Femur (tissue), 1 donor: ENCODE results near the gene B3GNT3.
A peak's percentile ranks its signal among the peaks of the same experiment; 100 is the strongest.

Experiments used
- DNase-seq: peaks from one replicate; pipeline ENCODE4 v3.0.0-alpha.2; 2017

The B3GNT3 gene

GRCh38 chr19:17794731-17795494 lies at the start of gene B3GNT3:
Gene B3GNT3, plus strand, starts transcription at chr19:17795138. Its CDS starts 12,670 bp downstream, at chr19:17807808.
- DNase-seq: peak; percentile 31

DNA sequence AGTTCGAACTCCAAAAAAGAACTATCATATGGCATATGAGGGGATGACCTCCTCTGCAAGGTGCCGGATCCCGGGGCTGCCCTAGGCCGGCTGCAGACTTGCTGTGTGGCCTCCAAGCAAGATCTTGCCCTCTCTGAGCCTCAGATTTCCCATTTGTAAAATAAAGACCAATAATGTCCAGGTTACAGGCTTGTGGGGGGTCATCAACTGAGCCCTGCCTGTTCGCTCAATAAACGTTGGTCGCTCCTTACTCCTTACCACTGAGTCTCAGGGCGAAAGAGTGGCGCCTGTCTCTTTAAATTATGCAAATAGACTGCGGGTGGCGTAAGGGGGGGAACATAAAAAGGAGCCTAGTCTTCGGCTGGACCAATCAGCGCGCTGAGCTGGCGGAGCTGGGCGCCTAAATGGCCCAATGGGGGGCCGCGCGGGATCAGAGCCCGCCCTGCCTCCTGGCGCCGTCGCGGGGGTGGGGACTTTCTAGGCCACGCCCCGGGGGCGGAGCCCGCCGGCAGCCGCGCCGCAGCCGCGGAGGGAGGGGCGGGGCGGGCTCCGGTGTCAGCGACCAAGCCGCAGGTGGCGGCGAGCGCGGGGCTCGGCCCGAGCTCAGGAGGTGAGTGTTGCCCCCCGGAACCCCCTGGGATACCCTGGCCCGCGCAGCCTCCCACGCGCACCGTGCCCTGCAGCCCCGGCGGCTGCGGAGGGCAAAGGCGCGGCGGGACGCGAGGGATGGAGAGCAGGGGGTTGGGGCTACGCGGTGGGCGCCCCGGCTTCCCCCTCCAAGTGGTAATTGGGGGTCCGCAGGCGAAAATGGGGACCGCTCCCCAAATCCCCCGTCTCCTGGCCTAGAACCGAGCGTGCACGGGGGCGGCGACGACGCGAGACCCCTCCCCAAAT lies 47.5 kb upstream of the B3GNT3 start:
- DNase-seq: peak; percentile 94

- DNase-seq: no peak
Observed at GRCh38 chr19:17748884-17749638, 45.9 kb upstream of the B3GNT3 start.

- DNase-seq: no peak
Observed at GRCh38 chr19:17749912-17750317, 45.0 kb upstream of the B3GNT3 start.

DNA sequence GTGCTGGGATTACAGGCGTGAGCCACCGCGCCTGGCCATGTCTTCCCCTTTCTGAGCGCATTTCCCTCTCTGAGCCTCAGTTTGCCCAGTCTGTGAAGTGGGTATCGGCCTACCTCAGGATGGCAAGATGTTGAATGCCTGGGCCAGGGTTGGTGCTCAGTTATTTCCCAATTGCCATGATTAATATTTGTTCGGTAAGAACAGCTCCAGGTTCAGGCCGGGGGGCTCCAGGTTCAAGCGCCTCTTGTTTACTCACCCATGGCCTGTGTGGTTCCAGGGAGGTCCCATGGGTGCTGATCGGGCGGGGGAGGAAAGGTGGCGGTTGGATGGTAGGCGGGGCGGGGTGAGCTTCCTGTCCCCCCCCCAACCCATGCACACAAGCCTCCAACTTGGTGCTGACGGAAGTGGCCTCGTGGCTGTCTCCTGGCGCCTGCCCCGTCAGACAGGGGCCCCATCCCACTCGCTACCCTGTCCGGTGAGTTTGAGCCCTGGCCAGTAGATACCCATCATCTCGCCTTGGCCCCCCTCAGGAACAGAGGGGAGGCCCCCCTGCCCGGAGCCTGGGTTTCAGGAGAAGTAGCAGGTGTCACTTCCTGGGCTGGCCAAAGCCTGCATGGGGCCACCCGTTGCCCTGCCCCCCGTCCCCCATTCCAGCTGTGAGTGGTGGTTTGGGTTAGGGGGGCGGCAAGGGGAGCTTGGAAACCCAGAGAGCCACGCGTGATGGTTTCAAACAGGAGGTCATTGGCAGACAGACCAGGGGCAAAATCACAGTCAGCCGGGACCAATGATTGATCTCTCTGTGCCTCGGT lies 43.6 kb upstream of the B3GNT3 start, which contains the start of gene FCHO1:
Gene FCHO1, plus strand, starts transcription at position 375 of the 809 bp plus-strand sequence. CDS start 3,688 bp downstream, outside the sequence.
- DNase-seq: peak; percentile 55

- DNase-seq: no peak
Observed at GRCh38 chr19:17751912-17752273, 43.0 kb upstream of the B3GNT3 start.

GRCh38 chr19:17752865-17753639 lies 41.9 kb upstream of the B3GNT3 start:
- no peak for DNase-seq

DNA sequence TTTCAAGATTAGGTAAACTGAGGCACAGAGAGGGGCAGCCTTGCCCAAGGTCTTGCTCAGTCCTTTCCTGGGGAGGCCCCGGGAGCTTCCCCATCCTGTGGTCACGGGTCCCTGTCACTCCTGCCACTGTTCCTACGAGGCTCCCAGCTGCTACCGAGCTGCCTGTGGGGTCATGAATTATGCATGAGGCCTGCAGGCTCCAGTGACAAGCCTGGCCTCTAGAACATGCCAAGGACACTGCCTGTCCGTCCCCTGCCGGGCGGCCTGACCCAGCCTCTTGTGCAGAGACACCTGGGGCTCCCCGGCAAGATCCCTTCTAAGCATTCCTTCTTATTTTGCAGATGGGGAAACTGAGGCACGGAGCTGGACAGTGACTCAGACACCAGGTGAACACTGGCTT lies 41.0 kb upstream of the B3GNT3 start:
- no peak for DNase-seq

- no peak for DNase-seq
Observed at GRCh38 chr19:17754634-17755442, 40.1 kb upstream of the B3GNT3 start.

GRCh38 chr19:17755443-17755890 lies 39.5 kb upstream of the B3GNT3 start:
- no peak for DNase-seq

GRCh38 chr19:17755977-17756670 lies 38.8 kb upstream of the B3GNT3 start:
- DNase-seq: peak; percentile 52

GRCh38 chr19:17757125-17757524 lies 37.8 kb upstream of the B3GNT3 start:
- DNase-seq: peak; percentile 77

DNA sequence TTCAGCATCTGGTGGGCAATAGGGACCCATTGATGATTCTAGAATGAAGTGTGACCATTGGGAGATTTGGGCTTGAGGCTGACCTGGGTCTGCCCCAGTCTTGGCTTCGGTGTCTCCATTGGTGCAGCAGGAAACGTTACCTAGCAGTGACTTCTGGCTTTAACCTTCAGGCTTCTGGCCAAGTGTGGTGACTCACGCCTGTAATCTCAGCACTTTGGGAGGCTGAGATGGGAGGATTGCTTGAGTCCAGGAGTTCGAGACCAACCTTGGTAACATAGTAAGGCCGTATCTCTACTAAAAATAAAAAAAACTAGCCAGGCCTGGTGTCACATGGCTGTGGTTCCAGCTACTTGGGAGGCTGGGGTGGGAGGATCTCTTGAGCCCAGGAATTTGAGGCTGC lies 36.4 kb upstream of the B3GNT3 start:
- DNase-seq: no peak

DNA sequence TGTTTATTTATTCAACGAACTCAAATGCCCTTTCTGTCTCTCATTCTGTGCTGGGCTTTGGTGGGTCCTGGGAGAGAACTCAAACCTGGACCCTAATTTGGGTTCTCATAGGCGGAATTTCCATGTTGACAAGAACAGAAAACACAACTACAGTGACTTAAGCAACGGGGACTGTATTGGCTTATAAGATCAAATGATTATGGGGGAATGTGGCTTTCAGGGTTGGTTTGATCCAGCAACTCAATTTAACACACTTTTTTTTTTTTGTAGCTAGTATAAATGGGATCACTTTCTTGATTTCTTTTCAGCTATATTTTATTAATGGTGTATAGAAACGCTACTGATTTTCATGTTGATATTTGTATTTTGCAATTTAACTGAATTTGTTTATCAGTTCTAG lies 33.8 kb upstream of the B3GNT3 start:
- DNase-seq: no peak

GRCh38 chr19:17762505-17763229 lies 32.3 kb upstream of the B3GNT3 start:
- peak; percentile 47 for DNase-seq

DNA sequence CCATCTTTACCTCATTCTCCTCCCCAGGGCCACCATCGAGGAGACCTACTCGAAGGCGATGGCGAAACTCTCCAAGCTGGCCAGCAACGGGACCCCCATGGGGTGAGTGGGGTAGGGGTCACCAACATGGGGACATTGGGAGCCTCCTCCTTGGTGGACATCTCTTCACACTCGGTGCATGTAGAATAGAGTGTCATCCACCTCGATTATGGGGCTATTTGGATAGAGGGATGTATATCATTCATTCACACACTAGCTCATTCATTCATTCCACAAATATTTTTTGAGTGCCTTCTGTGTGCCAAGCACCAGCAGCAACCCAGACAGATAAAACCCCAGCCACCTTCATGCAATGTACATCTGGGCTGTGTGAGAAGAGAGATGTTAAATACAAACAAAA lies 30.6 kb upstream of the B3GNT3 start:
- no peak for DNase-seq

GRCh38 chr19:17765069-17765618 lies 29.8 kb upstream of the B3GNT3 start:
- DNase-seq: peak; percentile 52

GRCh38 chr19:17766543-17767131 lies 28.3 kb upstream of the B3GNT3 start:
- peak; percentile 77 for DNase-seq
